K562 treated with DMSO at 1 percent for 48 hours (cell line): ENCODE measurements around the gene TRIM23. TPM values are rescaled to one million over a fixed set of nuclear protein-coding genes. Genes with fewer than 3 reads are reported as not detected.

Experiments
- total RNA-seq: library from RNA; unstranded; fragments of 300-600 nt; gene quantifications from 2 replicates; pipeline ENCODE4 v1.2.3, GENCODE V29; 2022; ENCODE audit warnings: low replicate concordance; ENCODE audit errors: extremely low read depth

The TRIM23 gene
- not detected in 2 replicates for total RNA-seq

GRCh38 chr5:65624025-65624570 is at the start of gene TRIM23:
TSS of gene TRIM23 (minus strand) at chr5:65624333. CDS start at chr5:65624274, 59 bp downstream.

GRCh38 chr5:65624571-65625555 is 730 bp upstream of the TRIM23 start, which contains the start of the genes SHLD3 and TRAPPC13:
TSS of gene SHLD3 (plus strand) at chr5:65625027. CDS start at chr5:65629588, 4,561 bp downstream.
TSS of gene TRAPPC13 (plus strand) at chr5:65625027. CDS start at chr5:65625061, 34 bp downstream.

GRCh38 chr5:65562731-65563701 is 61.1 kb downstream of the TRIM23 start, which contains the start of the genes CENPK and PPWD1:
TSS of gene CENPK (minus strand) at chr5:65563168. CDS start at chr5:65554907, 8,261 bp downstream.
TSS of gene PPWD1 (plus strand) at chr5:65563296. CDS start at chr5:65563311, 15 bp downstream.

Other genes starting within 250 kb of the TRIM23 start
- gene ADAMTS6, start 142.4 kb downstream of the TRIM23 start, total RNA-seq = not detected in 2 replicates
- gene CENPK, start 61.2 kb downstream of the TRIM23 start, total RNA-seq = not detected in 2 replicates
- gene PPWD1, start 61.0 kb downstream of the TRIM23 start, total RNA-seq = not detected in 2 replicates
- not detected in 2 replicates for gene SHLD3, start 694 bp upstream of the TRIM23 start, total RNA-seq
- gene TRAPPC13, start 694 bp upstream of the TRIM23 start, total RNA-seq = not detected in 2 replicates
- gene SGTB, start 97.8 kb upstream of the TRIM23 start, total RNA-seq = not detected in 2 replicates
- gene NLN, start 97.9 kb upstream of the TRIM23 start, total RNA-seq = not detected in 2 replicates